ENCODE data around the gene XPOT.
"Not testable (repeated sequence)": the region's sequence is repeated elsewhere in the genome, so short reads cannot be mapped to it uniquely, and the experiment has no call there.

XPOT gene

DNA sequence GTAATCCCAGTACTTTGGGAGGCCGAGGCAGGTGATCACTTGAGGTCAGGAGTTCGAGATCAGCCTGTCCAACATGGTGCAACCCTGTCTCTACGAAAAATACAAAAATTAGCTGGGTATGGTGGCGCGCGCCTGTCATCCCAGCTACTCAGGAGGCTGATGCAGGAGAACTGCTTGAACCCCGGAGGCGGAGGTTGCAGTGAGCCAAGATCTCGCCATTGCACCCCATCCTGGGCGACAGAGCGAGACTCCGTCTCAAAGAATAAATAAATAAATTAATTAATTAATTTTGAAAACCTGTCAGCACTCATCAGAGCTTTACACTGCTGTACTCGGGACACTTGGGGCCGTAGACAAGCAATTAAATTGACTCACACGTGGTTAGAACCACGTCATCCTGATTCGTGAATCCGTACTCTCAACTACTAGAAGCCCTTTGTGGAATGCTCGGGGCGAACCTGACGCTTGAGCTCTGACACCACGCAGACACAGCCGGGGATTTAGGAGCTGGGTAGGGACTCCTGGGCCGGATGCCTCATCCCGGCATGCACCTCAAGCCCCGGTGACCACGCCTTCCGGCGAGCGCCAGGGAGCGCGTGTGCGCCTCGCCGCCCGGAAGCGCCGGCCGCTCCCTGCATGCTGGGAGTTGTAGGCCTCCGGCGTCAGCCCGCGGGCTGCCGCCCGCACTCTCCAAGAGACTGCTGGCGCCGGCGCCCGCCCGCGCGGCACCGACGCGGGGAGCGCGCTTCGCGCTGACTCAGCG is at the start of gene XPOT:
XPOT (plus strand) TSS at position 686 of the 763 bp plus-strand sequence. CDS start 5,644 bp downstream, outside the sequence.
- peak; percentile 92 for DNase-seq (ENCODE audit: low read depth)
- peak within 1 kb of the TSS; percentile 80 for H3K4me3 ChIP-seq (ENCODE audit: low read depth, low read length)
- TF ChIP-seq CTCF (IDR thresholded peaks at IDR 0.05; ENCODE audit: low read depth, low read length, missing control alignments): no peak

DNA sequence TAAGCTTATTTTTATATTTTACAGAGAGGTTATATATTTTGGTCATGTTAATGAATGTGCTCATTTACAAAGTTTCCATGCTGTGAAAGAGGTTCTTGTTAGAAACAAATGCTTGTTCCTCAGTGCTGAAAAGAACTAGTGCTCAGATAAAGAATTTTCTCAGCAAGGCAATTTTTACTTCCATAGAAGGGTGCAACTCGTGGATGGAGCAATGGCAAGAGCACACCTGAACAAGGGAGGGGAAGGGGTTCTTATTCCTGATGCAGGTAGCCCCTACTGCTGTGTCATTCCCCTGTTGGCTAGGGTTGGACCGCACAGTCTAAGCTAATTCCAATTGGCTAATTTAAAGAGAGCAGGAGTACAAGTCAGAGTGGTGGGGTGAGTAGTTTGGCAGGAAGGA is 48.0 kb upstream of the XPOT start:
- DNase-seq (ENCODE audit: low read depth): not testable (repeated sequence)

DNA sequence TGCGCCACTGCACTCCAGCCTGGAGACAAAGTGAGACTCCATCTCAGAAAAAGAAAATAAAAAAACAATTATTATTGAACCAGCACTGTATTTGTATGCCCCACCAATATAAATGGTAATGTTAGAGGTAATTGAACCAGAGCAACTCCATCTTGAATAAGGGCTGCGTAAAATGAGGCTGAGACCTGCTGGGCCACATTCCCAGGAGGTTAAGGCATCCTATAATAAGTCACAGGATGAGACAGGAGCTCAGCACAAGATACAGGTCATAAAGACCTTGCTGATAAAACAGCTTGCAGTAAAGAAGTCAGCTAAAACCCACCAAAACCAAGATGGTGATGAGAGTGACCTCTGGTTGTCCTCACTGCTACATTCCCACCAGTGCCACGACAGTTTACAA is 43.0 kb upstream of the XPOT start:
- not testable (repeated sequence) for DNase-seq (ENCODE audit: low read depth); H3K4me3 ChIP-seq (ENCODE audit: low read depth, low read length)

More for the DNA sequence above, 48.0 kb upstream of the XPOT start:
- H3K4me3 ChIP-seq (ENCODE audit: low read depth, low read length): not testable (repeated sequence)

DNA sequence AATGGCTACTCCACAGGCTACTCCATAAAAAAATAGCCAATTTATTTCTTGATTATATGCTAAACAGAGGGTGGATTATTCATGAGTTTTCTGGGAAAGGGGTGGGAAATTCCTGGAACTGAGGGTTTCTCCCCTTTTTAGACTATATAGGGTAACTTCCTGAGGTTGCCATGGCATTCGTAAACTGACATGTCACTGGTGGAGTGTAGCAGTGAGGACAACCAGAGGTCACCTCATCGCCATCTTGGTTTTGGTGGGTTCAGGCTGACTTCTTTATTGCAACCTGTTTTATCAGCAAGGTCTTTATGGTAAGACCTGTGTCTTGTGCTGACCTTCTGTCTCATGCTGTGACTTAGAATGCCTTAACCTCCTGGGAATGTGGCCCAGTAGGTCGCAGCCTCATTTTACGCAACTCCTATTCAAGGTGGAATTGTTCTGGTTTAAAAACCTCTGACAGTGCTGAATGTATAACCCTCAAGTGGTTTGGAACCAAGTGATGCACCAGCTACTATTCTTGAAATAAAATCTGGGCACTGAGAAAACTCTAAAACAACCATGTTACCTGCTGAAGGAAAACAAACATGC is 41.4 kb upstream of the XPOT start:
- H3K4me3 ChIP-seq (ENCODE audit: low read depth, low read length): no peak overlapping the region
- DNase-seq (ENCODE audit: low read depth): no peak
- no peak for TF ChIP-seq CTCF (IDR thresholded peaks at IDR 0.05; ENCODE audit: low read depth, low read length, missing control alignments)

DNA sequence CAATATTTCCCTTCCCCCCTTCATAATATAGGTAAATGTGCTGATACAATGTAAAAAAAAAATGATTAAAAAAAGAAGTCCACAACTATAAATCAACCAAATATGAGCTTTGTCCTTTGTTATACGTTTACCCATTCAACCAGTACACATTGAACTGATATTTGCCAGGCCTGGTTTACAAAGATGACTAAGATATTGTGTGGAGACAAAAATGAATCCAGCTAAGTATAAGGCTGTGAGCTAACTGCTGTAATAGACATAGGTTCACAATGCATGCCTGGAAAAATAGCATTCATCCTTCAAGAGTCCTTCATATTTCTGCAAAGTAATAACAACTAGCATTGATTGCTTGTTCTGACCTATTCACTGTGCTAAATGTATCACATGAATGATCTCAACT is 20.5 kb upstream of the XPOT start:
- no peak for TF ChIP-seq CTCF (IDR thresholded peaks at IDR 0.05; ENCODE audit: low read depth, low read length, missing control alignments)
- no peak for DNase-seq (ENCODE audit: low read depth)
- no peak overlapping the region for H3K4me3 ChIP-seq (ENCODE audit: low read depth, low read length)

- no peak overlapping the region for H3K4me3 ChIP-seq (ENCODE audit: low read depth, low read length)
- no peak for TF ChIP-seq CTCF (IDR thresholded peaks at IDR 0.05; ENCODE audit: low read depth, low read length, missing control alignments)
- DNase-seq (ENCODE audit: low read depth): no peak
Observed at GRCh38 chr12:64385019-64385418, 19.2 kb upstream of the XPOT start.

DNA sequence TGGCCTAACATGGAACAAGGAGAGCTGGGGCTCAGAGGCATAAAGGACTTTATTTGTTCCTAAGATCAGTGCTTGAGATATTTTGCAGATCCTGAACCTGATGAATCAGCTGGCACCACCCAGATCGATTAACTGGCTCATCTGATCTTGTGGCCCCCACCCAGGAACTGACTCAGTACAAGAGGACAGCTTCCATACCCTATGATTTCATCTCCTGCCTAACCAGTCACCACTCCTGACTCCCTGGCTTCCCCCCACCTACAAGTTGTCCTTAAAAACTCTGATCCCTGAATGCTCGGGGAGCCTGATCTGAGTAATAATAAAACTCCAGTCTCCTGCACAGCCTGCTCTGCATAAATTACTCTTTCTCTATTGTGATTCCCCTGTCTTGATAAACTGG is 18.7 kb upstream of the XPOT start:
- no peak for TF ChIP-seq CTCF (IDR thresholded peaks at IDR 0.05; ENCODE audit: low read depth, low read length, missing control alignments)
- no peak overlapping the region for H3K4me3 ChIP-seq (ENCODE audit: low read depth, low read length)
- no peak for DNase-seq (ENCODE audit: low read depth)

GRCh38 chr12:64387197-64387816 is 16.9 kb upstream of the XPOT start:
- TF ChIP-seq CTCF (IDR thresholded peaks at IDR 0.05; ENCODE audit: low read depth, low read length, missing control alignments): no peak
- no peak for DNase-seq (ENCODE audit: low read depth)
- no peak overlapping the region for H3K4me3 ChIP-seq (ENCODE audit: low read depth, low read length)
